Measurements from ENCODE around the gene PRKG1.

PRKG1 gene

DNA sequence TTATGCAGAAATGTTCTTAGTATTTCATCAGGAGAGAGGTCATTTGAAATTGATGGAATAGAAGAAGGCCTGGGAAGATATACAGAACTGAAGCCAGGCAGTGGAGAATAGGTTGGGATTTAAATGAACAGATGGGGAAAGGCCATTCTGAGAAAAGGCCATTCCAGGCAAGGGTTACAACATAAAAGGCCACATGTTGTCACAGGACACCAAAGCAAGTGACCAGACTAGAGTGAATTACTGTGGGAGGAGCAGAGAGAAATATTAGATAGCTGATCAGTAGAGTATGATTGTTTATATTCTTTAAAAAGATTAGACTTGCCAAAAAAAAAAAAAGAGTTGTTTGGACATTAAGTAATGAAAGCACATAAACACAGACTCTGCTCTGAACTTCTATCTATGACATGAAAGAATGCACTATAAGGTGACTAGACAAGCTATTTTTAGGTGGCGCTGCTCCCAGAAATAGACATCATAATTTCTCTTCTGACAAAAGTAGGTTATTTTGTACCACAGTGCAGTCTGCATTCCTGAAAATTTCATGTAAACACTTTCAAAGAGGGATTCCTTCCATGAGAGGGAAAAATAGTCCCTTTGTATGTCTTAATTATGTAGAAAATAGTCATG lies 1184.6 kb downstream of the PRKG1 start:
- no peaks in the 10 kb centered on the region for H3K9me3 Mint-ChIP-seq
- ATAC-seq (replicated peaks): no peak
- H3K36me3 Mint-ChIP-seq (ENCODE audit: insufficient read depth): no peaks in the 10 kb centered on the region
- no peaks in the 10 kb centered on the region for H3K4me1 Mint-ChIP-seq (ENCODE audit: low read depth in 2 of 2)
- H3K27me3 Mint-ChIP-seq: no peaks in the 10 kb centered on the region
- DNase-seq: no peak
- no peak overlapping the region for H3K27ac Mint-ChIP-seq
- H3K4me3 Mint-ChIP-seq: no peak overlapping the region

- Mint-ChIP-seq H3K36me3 (ENCODE audit: insufficient read depth) (no peaks in the 10 kb centered on the region), H3K9me3 (no peaks in the 10 kb centered on the region), H3K4me3 (no peak overlapping the region), H3K27ac (no peak overlapping the region), H3K27me3 (no peaks in the 10 kb centered on the region), H3K4me1 (ENCODE audit: low read depth in 2 of 2) (no peaks in the 10 kb centered on the region)
- DNase-seq: no peak
- ATAC-seq (replicated peaks): no peak
Observed at GRCh38 chr10:52259426-52259812, 1185.1 kb downstream of the PRKG1 start.

GRCh38 chr10:52261362-52261761 lies 1187.1 kb downstream of the PRKG1 start:
- peaks cover 0 to 2% of the 10 kb centered on the region in 2 donors for H3K9me3 Mint-ChIP-seq
- H3K36me3 Mint-ChIP-seq (ENCODE audit: insufficient read depth): no peaks in the 10 kb centered on the region
- ATAC-seq (replicated peaks) (no peak), DNase-seq (no peak)
- no peak overlapping the region for H3K4me3 Mint-ChIP-seq
- no peak overlapping the region for H3K27ac Mint-ChIP-seq
- no peaks in the 10 kb centered on the region for H3K27me3 Mint-ChIP-seq
- H3K4me1 Mint-ChIP-seq (ENCODE audit: low read depth in 2 of 2): no peaks in the 10 kb centered on the region

- no peaks in the 10 kb centered on the region for H3K36me3 Mint-ChIP-seq (ENCODE audit: insufficient read depth)
- no peaks in the 10 kb centered on the region for H3K4me1 Mint-ChIP-seq (ENCODE audit: low read depth in 2 of 2)
- ATAC-seq (replicated peaks) (no peak), DNase-seq (no peak)
- H3K9me3 Mint-ChIP-seq: peaks cover 0 to 4% of the 10 kb centered on the region in 2 donors
- H3K4me3 Mint-ChIP-seq: no peak overlapping the region
- H3K27me3 Mint-ChIP-seq: no peaks in the 10 kb centered on the region
- no peak overlapping the region for H3K27ac Mint-ChIP-seq
Observed at GRCh38 chr10:52265131-52265926, 1191.0 kb downstream of the PRKG1 start.

DNA sequence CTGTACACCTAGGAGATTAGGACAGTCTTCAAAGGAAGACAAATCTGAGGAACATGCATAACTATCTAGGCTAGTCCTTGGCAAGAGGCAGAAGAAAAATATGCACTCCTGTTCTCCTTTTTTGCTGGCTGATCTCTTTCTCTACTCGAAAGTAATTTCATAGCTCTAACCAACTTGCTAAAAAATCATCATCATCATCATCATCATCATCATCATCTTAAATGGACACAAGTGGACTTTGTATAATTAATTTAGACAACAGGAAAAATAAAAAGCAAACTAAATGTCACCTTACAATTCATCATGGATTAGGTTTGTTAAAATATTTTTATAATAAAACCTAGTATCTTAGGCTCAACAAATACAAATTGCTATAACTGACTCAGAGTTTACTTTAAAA lies 1192.6 kb downstream of the PRKG1 start:
- H3K27me3 Mint-ChIP-seq: no peaks in the 10 kb centered on the region
- DNase-seq (no peak), ATAC-seq (replicated peaks) (no peak)
- peaks cover 0 to 7% of the 10 kb centered on the region in 2 donors for H3K9me3 Mint-ChIP-seq
- no peak overlapping the region for H3K27ac Mint-ChIP-seq
- no peak overlapping the region for H3K4me3 Mint-ChIP-seq
- H3K36me3 Mint-ChIP-seq (ENCODE audit: insufficient read depth): no peaks in the 10 kb centered on the region
- no peaks in the 10 kb centered on the region for H3K4me1 Mint-ChIP-seq (ENCODE audit: low read depth in 2 of 2)

- peaks cover 0 to 7% of the 10 kb centered on the region in 2 donors for H3K9me3 Mint-ChIP-seq
- H3K27me3 Mint-ChIP-seq: no peaks in the 10 kb centered on the region
- ATAC-seq (replicated peaks): no peak
- H3K27ac Mint-ChIP-seq: no peak overlapping the region
- H3K4me3 Mint-ChIP-seq: no peak overlapping the region
- no peak for DNase-seq
- H3K4me1 Mint-ChIP-seq (ENCODE audit: low read depth in 2 of 2): no peaks in the 10 kb centered on the region
- no peaks in the 10 kb centered on the region for H3K36me3 Mint-ChIP-seq (ENCODE audit: insufficient read depth)
Observed at GRCh38 chr10:52268790-52269189, 1194.5 kb downstream of the PRKG1 start.

DNA sequence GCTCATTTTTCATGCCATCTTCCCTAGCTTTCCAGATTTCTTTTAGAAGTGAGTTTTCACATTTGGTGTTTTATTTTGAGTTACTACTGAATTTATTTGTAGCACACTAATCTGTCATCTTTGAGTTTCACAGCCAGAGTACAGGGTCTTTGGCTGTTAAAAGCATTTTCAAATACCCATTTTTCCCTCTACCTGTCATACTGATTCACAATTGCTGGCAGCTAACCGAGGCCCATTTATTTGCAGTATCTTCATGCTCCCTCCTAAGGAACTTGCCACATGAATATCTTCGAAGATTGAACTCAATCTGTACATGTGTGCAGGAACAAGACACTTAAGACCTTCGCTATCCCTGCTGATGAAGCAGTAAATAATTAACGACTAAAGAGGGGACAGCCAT lies 1194.9 kb downstream of the PRKG1 start:
- ATAC-seq (replicated peaks) (no peak), DNase-seq (no peak)
- Mint-ChIP-seq H3K9me3 (peaks cover 0 to 9% of the 10 kb centered on the region in 2 donors), H3K36me3 (ENCODE audit: insufficient read depth) (no peaks in the 10 kb centered on the region), H3K27ac (no peak overlapping the region), H3K27me3 (no peaks in the 10 kb centered on the region), H3K4me1 (ENCODE audit: low read depth in 2 of 2) (no peaks in the 10 kb centered on the region), H3K4me3 (no peak overlapping the region)

GRCh38 chr10:52276163-52276562 lies 1201.9 kb downstream of the PRKG1 start:
- no peak overlapping the region for H3K27ac Mint-ChIP-seq
- no peak for DNase-seq
- ATAC-seq (replicated peaks): no peak
- no peaks in the 10 kb centered on the region for H3K4me1 Mint-ChIP-seq (ENCODE audit: low read depth in 2 of 2)
- peaks cover 0 to 9% of the 10 kb centered on the region in 2 donors for H3K9me3 Mint-ChIP-seq
- H3K36me3 Mint-ChIP-seq (ENCODE audit: insufficient read depth): no peaks in the 10 kb centered on the region
- H3K27me3 Mint-ChIP-seq: no peaks in the 10 kb centered on the region
- H3K4me3 Mint-ChIP-seq: no peak overlapping the region

GRCh38 chr10:52276986-52277385 lies 1202.7 kb downstream of the PRKG1 start:
- DNase-seq: no peak
- H3K36me3 Mint-ChIP-seq (ENCODE audit: insufficient read depth): no peaks in the 10 kb centered on the region
- no peaks in the 10 kb centered on the region for H3K27me3 Mint-ChIP-seq
- no peaks in the 10 kb centered on the region for H3K4me1 Mint-ChIP-seq (ENCODE audit: low read depth in 2 of 2)
- peaks cover 0 to 7% of the 10 kb centered on the region in 2 donors for H3K9me3 Mint-ChIP-seq
- H3K27ac Mint-ChIP-seq: no peak overlapping the region
- H3K4me3 Mint-ChIP-seq: no peak overlapping the region
- ATAC-seq (replicated peaks): no peak

DNA sequence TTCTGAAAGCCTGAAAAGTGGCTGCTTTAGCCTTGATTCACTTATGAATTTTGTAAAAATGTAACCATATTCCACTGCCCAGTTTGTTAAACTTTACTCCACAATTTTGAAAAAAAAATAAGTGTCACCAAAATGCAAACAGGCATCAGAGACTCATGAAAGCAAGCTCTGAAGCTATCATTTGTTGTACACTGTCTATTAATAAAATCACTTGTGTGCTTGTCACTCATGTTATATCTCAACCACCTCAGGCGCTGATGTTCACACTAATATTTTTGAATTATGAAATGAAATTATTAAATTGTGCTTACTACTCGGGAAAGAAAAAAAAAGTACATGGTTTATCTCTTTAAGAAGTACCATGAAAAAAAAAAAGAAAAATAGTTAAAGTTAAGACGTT lies 1205.3 kb downstream of the PRKG1 start:
- no peaks in the 10 kb centered on the region for H3K4me1 Mint-ChIP-seq (ENCODE audit: low read depth in 2 of 2)
- H3K4me3 Mint-ChIP-seq: no peak overlapping the region
- no peak overlapping the region for H3K27ac Mint-ChIP-seq
- peaks cover 0 to 10% of the 10 kb centered on the region in 2 donors for H3K9me3 Mint-ChIP-seq
- DNase-seq (no peak), ATAC-seq (replicated peaks) (no peak)
- no peaks in the 10 kb centered on the region for H3K27me3 Mint-ChIP-seq
- H3K36me3 Mint-ChIP-seq (ENCODE audit: insufficient read depth): no peaks in the 10 kb centered on the region

DNA sequence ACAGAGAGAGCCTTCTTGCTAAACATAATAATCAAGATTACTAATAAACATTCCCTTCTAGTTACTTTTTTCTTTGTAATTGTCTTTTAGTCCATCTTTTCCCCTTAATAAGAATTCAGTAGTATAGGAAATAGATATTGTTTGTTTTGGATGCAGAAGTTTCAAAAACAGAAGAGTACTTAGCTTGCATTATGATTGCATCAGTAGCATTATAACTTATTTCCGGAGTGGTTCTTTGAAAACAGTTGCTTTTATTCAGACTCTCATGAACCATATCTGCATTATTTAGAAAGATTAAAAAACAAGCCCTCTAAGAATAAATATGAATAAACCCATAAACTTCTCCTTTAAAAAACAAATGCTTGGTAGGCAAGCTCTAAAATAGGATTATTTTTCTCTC lies 1205.8 kb downstream of the PRKG1 start:
- Mint-ChIP-seq H3K4me3 (no peak overlapping the region), H3K4me1 (ENCODE audit: low read depth in 2 of 2) (no peaks in the 10 kb centered on the region), H3K27me3 (no peaks in the 10 kb centered on the region), H3K36me3 (ENCODE audit: insufficient read depth) (no peaks in the 10 kb centered on the region), H3K27ac (no peak overlapping the region), H3K9me3 (peaks cover 0 to 10% of the 10 kb centered on the region in 2 donors)
- DNase-seq (no peak), ATAC-seq (replicated peaks) (no peak)

- no peaks in the 10 kb centered on the region for H3K27me3 Mint-ChIP-seq
Observed at GRCh38 chr10:52283174-52283573, 1208.9 kb downstream of the PRKG1 start.

GRCh38 chr10:52284416-52285013 lies 1210.2 kb downstream of the PRKG1 start:
- Mint-ChIP-seq H3K4me1 (ENCODE audit: low read depth in 2 of 2) (no peaks in the 10 kb centered on the region), H3K27ac (no peak overlapping the region), H3K27me3 (no peaks in the 10 kb centered on the region), H3K36me3 (ENCODE audit: insufficient read depth) (no peaks in the 10 kb centered on the region), H3K9me3 (peaks cover 0 to 9% of the 10 kb centered on the region in 2 donors), H3K4me3 (no peak overlapping the region)
- DNase-seq: no peak
- ATAC-seq (replicated peaks): no peak

More at GRCh38 chr10:52283174-52283573, 1208.9 kb downstream of the PRKG1 start:
- no peaks in the 10 kb centered on the region for H3K36me3 Mint-ChIP-seq (ENCODE audit: insufficient read depth)
- peaks cover 0 to 8% of the 10 kb centered on the region in 2 donors for H3K9me3 Mint-ChIP-seq
- no peak overlapping the region for H3K27ac Mint-ChIP-seq
- no peak for ATAC-seq (replicated peaks)
- no peaks in the 10 kb centered on the region for H3K4me1 Mint-ChIP-seq (ENCODE audit: low read depth in 2 of 2)
- H3K4me3 Mint-ChIP-seq: no peak overlapping the region
- DNase-seq: no peak

DNA sequence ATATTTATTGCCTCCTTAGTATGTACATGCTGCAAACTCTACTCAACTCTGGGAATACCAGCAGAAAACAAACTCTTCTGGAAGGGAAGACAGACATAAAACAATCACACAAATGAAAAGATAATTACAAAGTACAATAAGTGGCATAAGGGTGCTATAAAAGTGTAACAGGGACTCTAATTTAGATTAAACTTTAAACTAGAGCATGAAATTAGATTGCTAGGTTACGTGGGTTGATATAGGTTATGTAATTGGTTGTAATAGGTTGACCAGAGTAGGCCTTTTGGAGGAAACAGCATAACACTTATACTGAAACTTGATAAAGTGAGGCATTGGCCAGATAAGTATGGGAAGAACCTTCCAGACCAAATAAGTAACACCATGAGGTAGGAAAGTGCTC lies 1213.6 kb downstream of the PRKG1 start:
- ATAC-seq (replicated peaks): no peak
- H3K27me3 Mint-ChIP-seq: no peaks in the 10 kb centered on the region
- peaks cover 0 to 6% of the 10 kb centered on the region in 2 donors for H3K9me3 Mint-ChIP-seq
- H3K36me3 Mint-ChIP-seq (ENCODE audit: insufficient read depth): no peaks in the 10 kb centered on the region
- no peak overlapping the region for H3K27ac Mint-ChIP-seq
- H3K4me3 Mint-ChIP-seq: no peak overlapping the region
- no peak for DNase-seq
- no peaks in the 10 kb centered on the region for H3K4me1 Mint-ChIP-seq (ENCODE audit: low read depth in 2 of 2)

Data from effector memory CD8-positive, alpha-beta T cell (primary cell).